Suprapubic skin (tissue), 4 donors: Measurements from ENCODE around the gene RNF215. TPM values are rescaled to one million over a fixed set of nuclear protein-coding genes. Genes with fewer than 3 reads are reported as not detected.

ENCODE experiments used
- DNase-seq, 2 donors: peaks; one replicate each; pipeline ENCODE4 v3.0.0-alpha.2; 2019; ENCODE audit warnings: low spot score in 2 of 2
- H3K27ac ChIP-seq: fragments of 200-600 bp; sonication (generic); one replicate; pipeline ENCODE4 v1.5.1; 2019
- H3K27me3 ChIP-seq: fragments of 200-600 bp; sonication (generic); one replicate; pipeline ENCODE4 v1.5.1; 2019
- H3K36me3 ChIP-seq: fragments of 200-600 bp; sonication (generic); one replicate; pipeline ENCODE4 v1.5.1; 2019
- H3K4me1 ChIP-seq: fragments of 200-600 bp; sonication (generic); one replicate; pipeline ENCODE4 v1.5.1; 2019
- H3K4me3 ChIP-seq: fragments of 200-600 bp; sonication (generic); one replicate; pipeline ENCODE4 v1.5.1; 2019; ENCODE audit warnings: mild to moderate bottlenecking
- H3K9me3 ChIP-seq: fragments of 200-600 bp; sonication (generic); one replicate; pipeline ENCODE4 v1.5.1; 2019
- EP300 ChIP-seq: sonication (generic); formaldehyde crosslinking; IDR thresholded peaks from one replicate; pipeline ENCODE4 v1.6.1; 2017; ENCODE audit warnings: antibody characterized with exemption
- POLR2A ChIP-seq, 2 donors: fragments of 450-650 bp; IDR thresholded peaks; one replicate each; pipeline ENCODE4 v1.6.1; 2017; ENCODE audit warnings: antibody characterized with exemption in 2 of 2, mild to moderate bottlenecking in 2 of 2, moderate library complexity in 2 of 2
- POLR2AphosphoS5 ChIP-seq, 3 donors: sonication (generic); formaldehyde crosslinking; IDR thresholded peaks; one replicate each; pipeline ENCODE4 v1.6.1; 2017; ENCODE audit warnings: antibody characterized with exemption in 3 of 3
- WGBS: methylation state at CpG from one replicate; pipeline ENCODE4 v1.1.5; 2018; 5-methylcytosine and 5-hydroxymethylcytosine counted together
- total RNA-seq, 4 donors: library from RNA; depleted of rRNA; stranded (reverse); fragments of >200 nt; gene quantifications; one replicate each; pipeline ENCODE4 v1.1.0, GENCODE V29; 2016
- TF ChIP-seq, protein P1 (sequence below), 2 donors: fragments of 200-600 bp in 1 of 2; fragments of 450-650 bp in 1 of 2; sonication (generic) in 1 of 2; IDR thresholded peaks; one replicate each; pipeline ENCODE4 v1.5.1; 2016 to 2019; ENCODE audit warnings: antibody characterized with exemption in 2 of 2, mild to moderate bottlenecking in 1 of 2, moderate library complexity in 1 of 2

Gene RNF215
- total RNA-seq, 4 donors from 2014 or later: 6.3 to 15.5 (median 10.2) TPM

DNA sequence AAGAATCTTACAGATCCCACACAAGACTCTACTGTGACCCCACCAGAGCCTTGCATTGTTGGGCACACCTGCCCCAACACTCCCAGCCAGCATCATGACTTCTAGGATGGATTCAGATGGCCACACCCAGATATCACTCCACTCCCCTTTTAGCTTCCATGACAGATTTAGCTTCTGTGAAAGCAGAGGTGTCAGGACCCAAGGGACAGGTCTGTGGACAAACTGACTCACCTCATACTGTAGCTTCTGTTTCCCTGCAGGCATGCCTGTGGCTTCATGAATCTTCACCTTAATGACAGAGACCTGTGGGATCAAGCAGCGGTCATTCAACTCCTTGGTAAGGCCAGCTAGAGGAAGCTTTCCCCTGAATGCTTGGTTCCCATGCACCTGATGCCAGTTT is 52.0 kb downstream of the RNF215 start:
- Histone ChIP-seq H3K4me1 (no peaks in the 10 kb centered on the region), H3K27me3 (no peaks in the 10 kb centered on the region), H3K9me3 (no peaks in the 10 kb centered on the region), H3K4me3 (no peak overlapping the region), H3K36me3 (peaks cover 91% of the 10 kb centered on the region), H3K27ac (no peak overlapping the region)
- 100% methylated on average over 1 of the region's 1 CpG for WGBS
- TF ChIP-seq POLR2A (IDR thresholded peaks at IDR 0.05): no peak
- TF ChIP-seq EP300: no peak
- TF ChIP-seq, protein P1, sequence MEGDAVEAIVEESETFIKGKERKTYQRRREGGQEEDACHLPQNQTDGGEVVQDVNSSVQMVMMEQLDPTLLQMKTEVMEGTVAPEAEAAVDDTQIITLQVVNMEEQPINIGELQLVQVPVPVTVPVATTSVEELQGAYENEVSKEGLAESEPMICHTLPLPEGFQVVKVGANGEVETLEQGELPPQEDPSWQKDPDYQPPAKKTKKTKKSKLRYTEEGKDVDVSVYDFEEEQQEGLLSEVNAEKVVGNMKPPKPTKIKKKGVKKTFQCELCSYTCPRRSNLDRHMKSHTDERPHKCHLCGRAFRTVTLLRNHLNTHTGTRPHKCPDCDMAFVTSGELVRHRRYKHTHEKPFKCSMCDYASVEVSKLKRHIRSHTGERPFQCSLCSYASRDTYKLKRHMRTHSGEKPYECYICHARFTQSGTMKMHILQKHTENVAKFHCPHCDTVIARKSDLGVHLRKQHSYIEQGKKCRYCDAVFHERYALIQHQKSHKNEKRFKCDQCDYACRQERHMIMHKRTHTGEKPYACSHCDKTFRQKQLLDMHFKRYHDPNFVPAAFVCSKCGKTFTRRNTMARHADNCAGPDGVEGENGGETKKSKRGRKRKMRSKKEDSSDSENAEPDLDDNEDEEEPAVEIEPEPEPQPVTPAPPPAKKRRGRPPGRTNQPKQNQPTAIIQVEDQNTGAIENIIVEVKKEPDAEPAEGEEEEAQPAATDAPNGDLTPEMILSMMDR (IDR thresholded peaks at IDR 0.05): no peak
- no peak for TF ChIP-seq POLR2AphosphoS5 (IDR thresholded peaks at IDR 0.05)
- no peak for DNase-seq

GRCh38 chr22:30334646-30335045 is 52.6 kb downstream of the RNF215 start:
- Histone ChIP-seq H3K4me3 (no peak overlapping the region), H3K27ac (no peak overlapping the region), H3K9me3 (no peaks in the 10 kb centered on the region), H3K27me3 (no peaks in the 10 kb centered on the region), H3K4me1 (no peaks in the 10 kb centered on the region), H3K36me3 (peaks cover 85% of the 10 kb centered on the region)
- no peak for DNase-seq
- 98% methylated on average over 4 of the region's 4 CpGs for WGBS
- TF ChIP-seq EP300 (no peak), POLR2A (IDR thresholded peaks at IDR 0.05) (no peak), POLR2AphosphoS5 (IDR thresholded peaks at IDR 0.05) (no peak)
- TF ChIP-seq, protein P1 (IDR thresholded peaks at IDR 0.05): no peak

GRCh38 chr22:30333707-30334087 is 53.5 kb downstream of the RNF215 start:
- Histone ChIP-seq H3K27ac (no peak overlapping the region), H3K36me3 (peaks cover 76% of the 10 kb centered on the region), H3K27me3 (no peaks in the 10 kb centered on the region), H3K4me3 (no peak overlapping the region), H3K9me3 (no peaks in the 10 kb centered on the region), H3K4me1 (no peaks in the 10 kb centered on the region)
- WGBS: 86% methylated on average over 3 of the region's 3 CpGs
- DNase-seq: no peak
- TF ChIP-seq POLR2AphosphoS5 (IDR thresholded peaks at IDR 0.05): no peak
- no peak for TF ChIP-seq EP300
- TF ChIP-seq POLR2A (IDR thresholded peaks at IDR 0.05): no peak

DNA sequence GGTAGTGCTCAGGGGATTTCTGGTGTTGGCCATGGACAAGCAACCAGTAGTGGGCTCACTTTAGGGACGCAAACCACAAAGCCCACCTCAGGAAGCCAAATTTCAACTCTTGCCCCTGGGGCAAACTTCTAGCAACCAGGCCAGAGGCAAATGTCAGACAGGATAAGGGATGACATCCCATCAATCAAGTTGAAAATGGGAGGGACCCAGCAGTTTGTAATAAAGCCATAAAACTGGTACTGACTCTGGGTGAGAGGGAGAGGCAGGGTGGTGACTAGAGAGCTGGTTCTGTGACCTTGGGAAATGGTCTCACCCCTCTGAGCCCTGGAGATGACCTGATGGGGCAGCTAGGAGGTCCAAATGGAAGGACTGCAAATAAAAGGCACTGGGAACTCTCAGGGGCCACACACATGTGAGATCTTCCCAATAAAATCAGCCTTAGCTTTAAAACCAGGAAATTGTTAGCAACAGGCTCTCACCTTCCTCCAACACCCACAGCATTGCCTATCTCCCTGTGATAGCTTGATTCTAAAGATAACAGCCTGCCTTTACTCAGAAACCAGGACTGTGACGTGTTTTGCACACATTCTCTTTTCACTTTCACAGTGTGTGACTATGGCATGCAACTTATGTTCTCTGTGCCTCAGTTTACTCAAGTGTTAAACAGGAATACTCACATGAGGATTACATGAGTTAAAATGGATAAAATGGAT is 54.1 kb downstream of the RNF215 start:
- no peak for TF ChIP-seq POLR2A (IDR thresholded peaks at IDR 0.05)
- TF ChIP-seq EP300: no peak
- TF ChIP-seq, protein P1 (IDR thresholded peaks at IDR 0.05): no peak
- TF ChIP-seq POLR2AphosphoS5 (IDR thresholded peaks at IDR 0.05): no peak
- Histone ChIP-seq H3K9me3 (no peaks in the 10 kb centered on the region), H3K27ac (no peak overlapping the region), H3K4me3 (no peak overlapping the region), H3K4me1 (no peaks in the 10 kb centered on the region), H3K36me3 (peaks cover 70% of the 10 kb centered on the region), H3K27me3 (no peaks in the 10 kb centered on the region)
- 78% methylated on average over 2 of the region's 2 CpGs for WGBS
- DNase-seq: no peak

GRCh38 chr22:30332551-30332950 is 54.7 kb downstream of the RNF215 start:
- Histone ChIP-seq H3K27me3 (no peaks in the 10 kb centered on the region), H3K36me3 (peaks cover 64% of the 10 kb centered on the region), H3K4me1 (peaks cover 2% of the 10 kb centered on the region), H3K9me3 (no peaks in the 10 kb centered on the region), H3K4me3 (no peak overlapping the region), H3K27ac (no peak overlapping the region)
- TF ChIP-seq, protein P1 (IDR thresholded peaks at IDR 0.05): no peak
- TF ChIP-seq EP300 (no peak), POLR2A (IDR thresholded peaks at IDR 0.05) (no peak), POLR2AphosphoS5 (IDR thresholded peaks at IDR 0.05) (no peak)
- DNase-seq: no peak
- WGBS: 82% methylated on average over 5 of the region's 5 CpGs

Other genes with a start within 250 kb of the RNF215 start
- gene LIF, start 140.7 kb downstream of the RNF215 start, total RNA-seq: 10 to 100 TPM in 1 of 4 donors, 1 to 10 TPM in 3; 4.2 to 15.3 (median 8.5) TPM
- gene OSM, start 120.6 kb downstream of the RNF215 start, total RNA-seq: under 1 TPM in 1 of 4 donors, not detected in 3; 0.34 TPM
- 10 to 100 TPM; 16.3 to 22.8 (median 20.6) TPM for gene CASTOR1, start 97.9 kb downstream of the RNF215 start, total RNA-seq
- 10 to 100 TPM; 38.3 to 49.2 (median 43.0) TPM for gene TBC1D10A, start 60.5 kb downstream of the RNF215 start, total RNA-seq
- gene SF3A1, start 30.5 kb downstream of the RNF215 start, total RNA-seq: 100 to 1,000 TPM; 112 to 208 (median 152) TPM
- gene CCDC157, start 30.4 kb downstream of the RNF215 start, total RNA-seq: 1 to 10 TPM; 2.2 to 4.7 (median 3.1) TPM
- 10 to 100 TPM in 3 of 4 donors, 1 to 10 TPM in 1; 8.9 to 19.9 (median 13.5) TPM for gene SEC14L2, start 9.6 kb upstream of the RNF215 start, total RNA-seq
- gene MTFP1, start 38.4 kb upstream of the RNF215 start, total RNA-seq: 10 to 100 TPM in 1 of 4 donors, 1 to 10 TPM in 3; 2.5 to 13.7 (median 3.5) TPM
- not detected for gene SEC14L3, start 84.6 kb upstream of the RNF215 start, total RNA-seq
- gene SEC14L4, start 118.3 kb upstream of the RNF215 start, total RNA-seq: 1 to 10 TPM; 2.2 to 3.3 (median 2.7) TPM
- gene SEC14L6, start 159.3 kb upstream of the RNF215 start, total RNA-seq: 100 to 1,000 TPM in 1 of 4 donors, 10 to 100 TPM in 3; 15.2 to 105 (median 41.4) TPM
- gene GAL3ST1, start 187.3 kb upstream of the RNF215 start, total RNA-seq: 1 to 10 TPM; 1.2 to 3.7 (median 2.4) TPM
- gene PES1, start 204.5 kb upstream of the RNF215 start, total RNA-seq: 10 to 100 TPM; 46.7 to 59.9 (median 53.1) TPM
- gene TCN2, start 219.8 kb upstream of the RNF215 start, total RNA-seq: 10 to 100 TPM in 2 of 4 donors, 1 to 10 TPM in 2; 4.9 to 24.2 (median 11.0) TPM
- 10 to 100 TPM; 17.0 to 20.3 (median 18.8) TPM for gene SLC35E4, start 248.4 kb upstream of the RNF215 start, total RNA-seq